ENCODE results near the gene CADPS2. TPM values are rescaled to one million over a fixed set of nuclear protein-coding genes. Genes with fewer than 3 reads are reported as not detected.
"Not testable (repeated sequence)": the region's sequence is repeated elsewhere in the genome, so short reads cannot be mapped to it uniquely, and the experiment has no call there.

Gene CADPS2
- total and polyA plus RNA-seq, 4 donors, result 5.6 to 41.1 (median 11.0) TPM

DNA sequence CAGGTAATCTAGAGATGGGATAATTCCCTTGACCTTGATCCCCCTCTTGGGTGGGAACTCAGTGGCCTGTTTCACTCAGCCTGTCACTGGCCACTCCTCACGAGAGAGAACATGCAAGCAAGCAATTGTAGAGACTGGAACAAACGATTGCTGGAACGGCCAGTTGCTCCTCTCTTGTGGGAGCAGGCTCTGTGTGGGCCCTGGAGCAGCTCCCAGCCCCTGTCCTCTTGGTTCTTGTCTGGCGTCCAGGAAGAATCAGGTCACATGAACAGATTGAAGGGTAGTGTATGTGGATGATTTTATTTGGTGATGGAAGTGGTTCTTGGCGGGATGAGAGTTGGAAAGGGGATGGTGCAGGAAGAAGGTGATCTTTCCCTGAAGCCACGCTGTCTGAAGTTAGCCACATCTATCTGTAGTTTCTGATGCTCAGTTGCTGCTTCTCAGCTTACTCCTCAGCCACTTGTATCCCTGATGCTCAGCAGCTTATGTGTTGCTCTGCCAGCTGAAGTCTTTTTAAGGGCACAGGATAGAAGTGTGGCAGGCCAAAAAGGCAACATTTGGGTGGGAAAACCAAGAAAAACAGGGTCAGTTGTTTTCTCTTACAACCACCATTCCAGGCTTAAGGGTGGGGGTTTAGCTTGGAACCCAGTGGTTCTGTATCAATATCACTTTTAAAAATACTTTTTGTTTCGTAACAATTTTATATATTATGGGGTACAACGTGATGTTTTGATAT is 203.3 kb downstream of the CADPS2 start:
- no peaks in the 10 kb centered on the region for H3K27me3 ChIP-seq (ENCODE audit: control insufficient read depth in 4 of 4, insufficient read depth in 4 of 4, low read length in 3 of 4)
- H3K9me3 ChIP-seq (ENCODE audit: control insufficient read depth in 4 of 4, low read length in 3 of 4), result no peaks in the 10 kb centered on the region
- no peaks in the 10 kb centered on the region for H3K36me3 ChIP-seq (ENCODE audit: control insufficient read depth in 4 of 4, insufficient read depth in 3 of 4, low read depth in 1 of 4, low read length in 3 of 4)
- H3K4me1 ChIP-seq (ENCODE audit: control insufficient read depth in 4 of 4, insufficient read depth in 4 of 4, low read length in 3 of 4), result peaks cover 0 to 3% (median 0%) of the 10 kb centered on the region in 4 donors
- DNase-seq (ENCODE audit: low spot score), result no peak
- TF ChIP-seq FOXA1 (IDR thresholded peaks at IDR 0.05) (no peak), HNF4A (conservative IDR thresholded peaks at IDR 0.05) (no peak), GABPA (IDR thresholded peaks at IDR 0.05 in 1 of 2, conservative IDR thresholded peaks at IDR 0.05 in 1 of 2) (no peak), JUND (IDR thresholded peaks at IDR 0.05) (no peak), SP1 (IDR thresholded peaks at IDR 0.05) (no peak)
- TF ChIP-seq, protein P1, sequence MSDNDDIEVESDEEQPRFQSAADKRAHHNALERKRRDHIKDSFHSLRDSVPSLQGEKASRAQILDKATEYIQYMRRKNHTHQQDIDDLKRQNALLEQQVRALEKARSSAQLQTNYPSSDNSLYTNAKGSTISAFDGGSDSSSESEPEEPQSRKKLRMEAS (IDR thresholded peaks at IDR 0.05), result no peak
- TF ChIP-seq, protein P2, sequence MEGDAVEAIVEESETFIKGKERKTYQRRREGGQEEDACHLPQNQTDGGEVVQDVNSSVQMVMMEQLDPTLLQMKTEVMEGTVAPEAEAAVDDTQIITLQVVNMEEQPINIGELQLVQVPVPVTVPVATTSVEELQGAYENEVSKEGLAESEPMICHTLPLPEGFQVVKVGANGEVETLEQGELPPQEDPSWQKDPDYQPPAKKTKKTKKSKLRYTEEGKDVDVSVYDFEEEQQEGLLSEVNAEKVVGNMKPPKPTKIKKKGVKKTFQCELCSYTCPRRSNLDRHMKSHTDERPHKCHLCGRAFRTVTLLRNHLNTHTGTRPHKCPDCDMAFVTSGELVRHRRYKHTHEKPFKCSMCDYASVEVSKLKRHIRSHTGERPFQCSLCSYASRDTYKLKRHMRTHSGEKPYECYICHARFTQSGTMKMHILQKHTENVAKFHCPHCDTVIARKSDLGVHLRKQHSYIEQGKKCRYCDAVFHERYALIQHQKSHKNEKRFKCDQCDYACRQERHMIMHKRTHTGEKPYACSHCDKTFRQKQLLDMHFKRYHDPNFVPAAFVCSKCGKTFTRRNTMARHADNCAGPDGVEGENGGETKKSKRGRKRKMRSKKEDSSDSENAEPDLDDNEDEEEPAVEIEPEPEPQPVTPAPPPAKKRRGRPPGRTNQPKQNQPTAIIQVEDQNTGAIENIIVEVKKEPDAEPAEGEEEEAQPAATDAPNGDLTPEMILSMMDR (IDR thresholded peaks at IDR 0.05; ENCODE audit: low read depth, low read length, missing input control), result no peak
- TF ChIP-seq, protein P3, sequence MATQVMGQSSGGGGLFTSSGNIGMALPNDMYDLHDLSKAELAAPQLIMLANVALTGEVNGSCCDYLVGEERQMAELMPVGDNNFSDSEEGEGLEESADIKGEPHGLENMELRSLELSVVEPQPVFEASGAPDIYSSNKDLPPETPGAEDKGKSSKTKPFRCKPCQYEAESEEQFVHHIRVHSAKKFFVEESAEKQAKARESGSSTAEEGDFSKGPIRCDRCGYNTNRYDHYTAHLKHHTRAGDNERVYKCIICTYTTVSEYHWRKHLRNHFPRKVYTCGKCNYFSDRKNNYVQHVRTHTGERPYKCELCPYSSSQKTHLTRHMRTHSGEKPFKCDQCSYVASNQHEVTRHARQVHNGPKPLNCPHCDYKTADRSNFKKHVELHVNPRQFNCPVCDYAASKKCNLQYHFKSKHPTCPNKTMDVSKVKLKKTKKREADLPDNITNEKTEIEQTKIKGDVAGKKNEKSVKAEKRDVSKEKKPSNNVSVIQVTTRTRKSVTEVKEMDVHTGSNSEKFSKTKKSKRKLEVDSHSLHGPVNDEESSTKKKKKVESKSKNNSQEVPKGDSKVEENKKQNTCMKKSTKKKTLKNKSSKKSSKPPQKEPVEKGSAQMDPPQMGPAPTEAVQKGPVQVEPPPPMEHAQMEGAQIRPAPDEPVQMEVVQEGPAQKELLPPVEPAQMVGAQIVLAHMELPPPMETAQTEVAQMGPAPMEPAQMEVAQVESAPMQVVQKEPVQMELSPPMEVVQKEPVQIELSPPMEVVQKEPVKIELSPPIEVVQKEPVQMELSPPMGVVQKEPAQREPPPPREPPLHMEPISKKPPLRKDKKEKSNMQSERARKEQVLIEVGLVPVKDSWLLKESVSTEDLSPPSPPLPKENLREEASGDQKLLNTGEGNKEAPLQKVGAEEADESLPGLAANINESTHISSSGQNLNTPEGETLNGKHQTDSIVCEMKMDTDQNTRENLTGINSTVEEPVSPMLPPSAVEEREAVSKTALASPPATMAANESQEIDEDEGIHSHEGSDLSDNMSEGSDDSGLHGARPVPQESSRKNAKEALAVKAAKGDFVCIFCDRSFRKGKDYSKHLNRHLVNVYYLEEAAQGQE (IDR thresholded peaks at IDR 0.05), result no peak
- TF ChIP-seq, protein P4, sequence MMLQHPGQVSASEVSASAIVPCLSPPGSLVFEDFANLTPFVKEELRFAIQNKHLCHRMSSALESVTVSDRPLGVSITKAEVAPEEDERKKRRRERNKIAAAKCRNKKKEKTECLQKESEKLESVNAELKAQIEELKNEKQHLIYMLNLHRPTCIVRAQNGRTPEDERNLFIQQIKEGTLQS (IDR thresholded peaks at IDR 0.05), result no peak
- H3K27ac ChIP-seq (ENCODE audit: low read depth in 1 of 2, low read length in 2 of 2), result no peak overlapping the region
- no peak overlapping the region for H3K9ac ChIP-seq (ENCODE audit: low read depth in 1 of 2, low read length in 2 of 2)
- no peak overlapping the region for H3K4me3 ChIP-seq (ENCODE audit: low read depth in 1 of 3, low read length in 3 of 3)
- 91% methylated on average over 8 of the region's 8 CpGs for WGBS

DNA sequence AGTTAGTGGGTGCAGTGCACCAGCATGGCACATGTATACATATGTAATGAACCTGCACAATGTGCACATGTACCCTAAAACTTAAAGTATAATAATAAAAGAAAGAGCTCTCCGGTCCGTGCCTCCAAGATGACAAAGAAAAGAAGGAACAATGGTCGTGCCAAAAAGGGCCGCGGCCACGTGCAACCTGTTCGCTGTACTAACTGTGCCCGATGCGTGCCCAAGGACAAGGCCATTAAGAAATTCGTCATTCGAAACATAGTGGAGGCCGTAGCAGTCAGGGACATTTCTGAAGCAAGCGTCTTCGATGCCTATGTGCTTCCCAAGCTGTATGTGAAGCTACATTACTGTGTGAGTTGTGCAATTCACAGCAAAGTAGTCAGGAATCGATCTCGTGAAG is 205.1 kb downstream of the CADPS2 start:
- H3K4me3 ChIP-seq (ENCODE audit: low read depth in 1 of 3, low read length in 3 of 3); H3K9me3 ChIP-seq (ENCODE audit: control insufficient read depth in 4 of 4, low read length in 3 of 4); H3K36me3 ChIP-seq (ENCODE audit: control insufficient read depth in 4 of 4, insufficient read depth in 3 of 4, low read depth in 1 of 4, low read length in 3 of 4); H3K27ac ChIP-seq (ENCODE audit: low read depth in 1 of 2, low read length in 2 of 2); H3K27me3 ChIP-seq (ENCODE audit: control insufficient read depth in 4 of 4, insufficient read depth in 4 of 4, low read length in 3 of 4); H3K9ac ChIP-seq (ENCODE audit: low read depth in 1 of 2, low read length in 2 of 2); H3K4me1 ChIP-seq (ENCODE audit: control insufficient read depth in 4 of 4, insufficient read depth in 4 of 4, low read length in 3 of 4); DNase-seq (ENCODE audit: low spot score): not testable (repeated sequence)
- 97% methylated on average over 16 of the region's 16 CpGs for WGBS

DNA sequence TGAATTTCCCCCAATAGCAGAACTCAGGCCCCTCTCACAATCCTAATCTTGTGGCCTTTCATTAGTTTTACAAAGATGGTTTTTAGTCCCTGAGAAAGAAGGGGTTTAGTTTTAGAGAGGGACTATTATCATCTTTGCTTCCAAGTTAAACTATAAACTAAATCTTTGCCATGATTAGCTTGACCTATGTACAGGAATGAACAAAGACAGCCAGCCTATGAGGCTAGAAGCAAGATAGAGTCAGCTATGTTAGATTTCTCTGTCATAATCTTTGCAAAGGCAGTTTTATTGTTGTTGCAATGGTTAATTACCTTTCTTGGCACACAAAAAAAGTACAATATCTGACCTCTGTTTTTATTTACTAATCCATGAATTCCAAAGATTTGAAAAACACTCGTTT is 206.4 kb downstream of the CADPS2 start:
- no peak overlapping the region for H3K4me3 ChIP-seq (ENCODE audit: low read depth in 1 of 3, low read length in 3 of 3)
- H3K27ac ChIP-seq (ENCODE audit: low read depth in 1 of 2, low read length in 2 of 2), result no peak overlapping the region
- WGBS, result 33% methylated on average over 1 of the region's 1 CpG
- peaks cover 0 to 3% (median 0%) of the 10 kb centered on the region in 4 donors for H3K4me1 ChIP-seq (ENCODE audit: control insufficient read depth in 4 of 4, insufficient read depth in 4 of 4, low read length in 3 of 4)
- H3K9me3 ChIP-seq (ENCODE audit: control insufficient read depth in 4 of 4, low read length in 3 of 4), result no peaks in the 10 kb centered on the region
- H3K27me3 ChIP-seq (ENCODE audit: control insufficient read depth in 4 of 4, insufficient read depth in 4 of 4, low read length in 3 of 4), result no peaks in the 10 kb centered on the region
- no peaks in the 10 kb centered on the region for H3K36me3 ChIP-seq (ENCODE audit: control insufficient read depth in 4 of 4, insufficient read depth in 3 of 4, low read depth in 1 of 4, low read length in 3 of 4)
- H3K9ac ChIP-seq (ENCODE audit: low read depth in 1 of 2, low read length in 2 of 2), result no peak overlapping the region
- DNase-seq (ENCODE audit: low spot score), result no peak
- TF ChIP-seq FOXA2 (IDR thresholded peaks at IDR 0.05), result no peak
- TF ChIP-seq SP1 (IDR thresholded peaks at IDR 0.05), result no peak
- no peak for TF ChIP-seq GABPA (IDR thresholded peaks at IDR 0.05 in 1 of 2, conservative IDR thresholded peaks at IDR 0.05 in 1 of 2)
- TF ChIP-seq FOXA1 (IDR thresholded peaks at IDR 0.05), result no peak
- TF ChIP-seq TAF1 (conservative IDR thresholded peaks at IDR 0.05), result no peak
- TF ChIP-seq, protein P3 (IDR thresholded peaks at IDR 0.05), result no peak
- TF ChIP-seq RAD21 (IDR thresholded peaks at IDR 0.05), result no peak
- TF ChIP-seq, protein P5, sequence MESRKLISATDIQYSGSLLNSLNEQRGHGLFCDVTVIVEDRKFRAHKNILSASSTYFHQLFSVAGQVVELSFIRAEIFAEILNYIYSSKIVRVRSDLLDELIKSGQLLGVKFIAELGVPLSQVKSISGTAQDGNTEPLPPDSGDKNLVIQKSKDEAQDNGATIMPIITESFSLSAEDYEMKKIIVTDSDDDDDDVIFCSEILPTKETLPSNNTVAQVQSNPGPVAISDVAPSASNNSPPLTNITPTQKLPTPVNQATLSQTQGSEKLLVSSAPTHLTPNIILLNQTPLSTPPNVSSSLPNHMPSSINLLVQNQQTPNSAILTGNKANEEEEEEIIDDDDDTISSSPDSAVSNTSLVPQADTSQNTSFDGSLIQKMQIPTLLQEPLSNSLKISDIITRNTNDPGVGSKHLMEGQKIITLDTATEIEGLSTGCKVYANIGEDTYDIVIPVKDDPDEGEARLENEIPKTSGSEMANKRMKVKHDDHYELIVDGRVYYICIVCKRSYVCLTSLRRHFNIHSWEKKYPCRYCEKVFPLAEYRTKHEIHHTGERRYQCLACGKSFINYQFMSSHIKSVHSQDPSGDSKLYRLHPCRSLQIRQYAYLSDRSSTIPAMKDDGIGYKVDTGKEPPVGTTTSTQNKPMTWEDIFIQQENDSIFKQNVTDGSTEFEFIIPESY (IDR thresholded peaks at IDR 0.05), result no peak
- TF ChIP-seq, protein P1 (IDR thresholded peaks at IDR 0.05), result no peak
- TF ChIP-seq HNF4A (conservative IDR thresholded peaks at IDR 0.05), result no peak
- no peak for TF ChIP-seq YY1 (IDR thresholded peaks at IDR 0.05)

Measured in liver (tissue), 9 donors.